Stimulated activated CD8-positive, alpha-beta memory T cell treated with anti-CD3 and anti-CD28 coated beads, Interleukin-4, amount 100 ng/mL, for 1 hour (primary cell): ENCODE measurements around the gene TMEM200B.
"Not testable (repeated sequence)": the region's sequence is repeated elsewhere in the genome, so short reads cannot be mapped to it uniquely, and the experiment has no call there.

Experiments
- DNase-seq, 2 donors: peaks; one replicate each; pipeline ENCODE4 v3.0.0-alpha.2; 2020; ENCODE audit warnings: low read depth in 2 of 2, low spot score in 1 of 2

TMEM200B gene

DNA sequence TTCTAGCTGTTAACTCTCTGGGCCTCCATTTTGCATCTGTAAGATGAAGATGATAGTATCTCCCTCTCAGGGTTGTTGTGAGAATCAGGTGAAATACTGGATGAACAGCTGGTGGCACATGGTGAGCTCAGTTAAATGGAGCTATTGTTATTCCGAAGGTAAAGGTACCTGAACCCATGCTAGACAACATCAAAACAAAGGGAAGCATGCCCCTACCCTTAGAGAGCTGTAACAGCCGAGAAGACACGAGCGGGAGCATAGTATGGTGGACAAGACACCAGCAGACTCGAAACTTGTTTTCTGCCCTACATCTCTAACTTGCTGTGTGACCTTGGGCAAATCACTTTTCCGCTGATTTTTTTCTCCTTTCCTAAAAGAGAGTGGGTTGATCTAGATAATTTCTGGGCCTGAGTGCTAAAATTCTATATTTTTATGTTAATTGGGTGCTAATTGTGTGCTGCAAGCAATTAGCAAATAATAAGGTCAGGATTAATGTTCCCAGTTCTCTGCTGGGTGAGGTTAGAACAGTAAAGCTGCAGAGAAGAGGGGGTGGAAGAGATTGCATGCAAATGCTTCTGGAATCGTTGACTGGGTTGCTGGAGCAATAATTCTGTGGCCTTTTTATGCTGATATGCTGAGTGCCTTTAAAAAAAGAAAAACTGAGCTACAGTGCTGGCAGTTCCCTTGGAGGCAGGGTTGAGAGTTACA lies 10.8 kb downstream of the TMEM200B start:
- DNase-seq = no peak

DNA sequence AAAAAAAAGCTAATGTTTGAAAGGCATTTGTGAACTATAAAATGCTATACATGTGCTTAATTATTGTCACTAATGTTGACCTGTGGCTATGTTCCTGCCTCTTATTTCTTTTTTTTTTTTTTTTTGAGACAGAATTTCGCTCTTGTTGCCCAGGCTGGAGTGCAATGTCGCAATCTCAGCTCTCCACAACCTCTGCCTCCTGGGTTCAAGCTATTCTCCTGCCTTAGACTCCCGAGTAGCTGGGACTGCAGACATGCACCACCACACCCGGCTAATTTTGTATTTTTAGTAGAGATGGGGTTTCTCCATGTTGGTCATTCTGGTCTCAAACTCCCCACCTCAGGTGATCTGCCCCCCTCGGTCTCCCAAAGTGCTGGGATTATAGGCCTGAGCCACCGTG lies 15.7 kb downstream of the TMEM200B start:
- DNase-seq = not testable (repeated sequence)

DNA sequence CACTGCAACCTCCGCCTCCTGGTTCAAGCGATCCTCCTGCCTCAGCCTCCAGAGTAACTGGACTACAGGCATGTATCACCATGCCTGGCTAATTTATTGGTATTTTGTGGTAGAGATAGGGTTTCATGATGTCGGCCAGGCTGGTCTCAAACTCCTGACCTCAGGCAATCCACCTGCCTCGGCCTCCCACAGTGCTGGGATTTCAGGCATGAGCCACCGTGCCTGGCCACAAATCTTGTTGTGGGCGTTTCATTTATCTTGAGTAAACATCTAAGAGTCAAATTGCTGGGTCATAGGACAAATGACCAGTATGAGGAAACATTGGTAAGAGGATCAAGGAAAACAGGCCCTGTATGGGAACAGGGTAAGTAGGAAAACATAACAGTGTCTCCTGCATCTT lies 17.9 kb downstream of the TMEM200B start:
- DNase-seq = no peak

DNA sequence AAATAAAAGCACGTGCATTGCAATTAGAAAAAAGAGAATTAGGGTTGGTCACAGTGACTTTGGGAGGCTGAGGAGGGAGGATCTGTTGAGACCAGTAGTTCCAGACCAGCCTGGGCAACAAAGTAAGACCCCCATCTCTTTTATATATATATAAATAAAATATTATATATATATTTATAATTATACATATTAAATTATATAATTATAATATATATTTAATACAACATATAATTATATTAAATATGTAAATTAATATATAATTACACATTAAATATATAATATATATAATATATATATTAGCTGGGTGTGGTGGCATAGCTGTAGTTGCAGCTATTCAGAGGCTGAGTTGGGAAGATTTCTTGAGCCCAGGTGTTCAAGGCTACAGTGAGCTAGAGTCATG lies 23.2 kb downstream of the TMEM200B start:
- DNase-seq = no peak

DNA sequence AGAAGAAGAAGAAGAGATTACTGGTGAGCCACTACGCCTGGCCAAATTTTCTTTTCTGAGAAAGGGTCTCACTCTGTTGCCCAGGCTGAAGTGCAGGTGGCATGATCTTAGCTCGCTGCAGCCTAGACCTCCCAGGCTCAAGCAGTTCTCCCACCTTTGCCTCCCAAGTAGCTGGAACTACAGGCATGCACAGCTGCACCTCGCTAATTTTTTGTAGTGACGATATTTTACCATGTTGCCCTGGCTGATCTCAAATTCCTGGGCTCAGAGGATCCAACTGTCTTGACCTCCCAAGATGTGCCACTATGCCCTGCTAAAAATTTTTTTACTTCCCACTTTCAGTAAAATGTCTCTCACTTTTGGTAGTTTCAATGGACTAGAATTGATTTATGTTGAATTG lies 24.4 kb downstream of the TMEM200B start:
- DNase-seq = no peak

DNA sequence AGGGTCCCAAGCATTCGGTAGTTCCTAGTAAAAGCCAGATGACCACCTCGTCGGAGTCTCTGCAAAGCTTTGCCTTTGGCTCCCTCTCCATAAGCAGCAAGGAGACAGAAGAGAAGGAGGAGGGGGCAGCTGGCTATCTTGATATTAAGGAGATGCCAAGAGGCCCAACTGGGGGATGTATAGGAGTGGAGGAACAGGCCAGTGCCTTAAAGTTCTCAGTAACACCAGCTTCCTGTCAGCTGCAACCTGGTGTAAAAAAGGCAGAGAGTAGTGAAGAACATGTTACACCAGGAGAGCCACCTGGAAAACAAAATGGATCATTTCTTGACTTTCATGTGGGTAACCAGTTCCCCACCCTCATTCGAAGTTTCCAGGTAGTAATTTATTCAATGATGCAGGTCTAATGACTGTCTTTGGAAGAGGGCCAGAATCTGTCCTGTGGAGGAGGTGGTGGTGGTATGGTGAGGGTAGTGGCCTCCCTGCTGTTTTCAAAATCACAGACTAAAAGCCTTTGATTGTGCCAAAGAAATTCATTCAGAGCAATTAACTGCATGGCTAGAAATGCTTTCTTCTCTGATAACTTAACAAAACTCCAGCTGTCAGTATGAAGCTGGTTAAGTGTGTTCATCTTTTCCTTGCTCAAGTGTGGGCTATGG lies 27.3 kb downstream of the TMEM200B start:
- DNase-seq = no peak

DNA sequence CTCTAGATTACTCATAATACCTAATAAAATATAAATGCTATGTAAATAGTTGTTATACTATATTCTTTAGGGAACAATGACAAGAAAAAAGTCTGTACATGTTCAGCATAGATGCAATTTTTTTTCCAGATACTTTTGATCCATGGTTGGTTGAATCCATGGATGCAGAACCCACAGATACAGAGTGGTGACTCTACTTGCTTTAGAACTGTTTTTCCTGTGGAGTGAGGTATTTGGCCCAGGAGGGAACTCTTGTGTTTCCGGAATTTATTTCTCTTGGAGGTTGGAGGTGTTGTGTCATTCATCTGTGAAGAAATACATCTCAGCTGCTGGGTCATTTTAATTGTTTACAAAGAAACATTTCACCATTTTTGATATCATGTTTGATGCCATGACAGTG lies 28.7 kb downstream of the TMEM200B start:
- no peak for DNase-seq

DNA sequence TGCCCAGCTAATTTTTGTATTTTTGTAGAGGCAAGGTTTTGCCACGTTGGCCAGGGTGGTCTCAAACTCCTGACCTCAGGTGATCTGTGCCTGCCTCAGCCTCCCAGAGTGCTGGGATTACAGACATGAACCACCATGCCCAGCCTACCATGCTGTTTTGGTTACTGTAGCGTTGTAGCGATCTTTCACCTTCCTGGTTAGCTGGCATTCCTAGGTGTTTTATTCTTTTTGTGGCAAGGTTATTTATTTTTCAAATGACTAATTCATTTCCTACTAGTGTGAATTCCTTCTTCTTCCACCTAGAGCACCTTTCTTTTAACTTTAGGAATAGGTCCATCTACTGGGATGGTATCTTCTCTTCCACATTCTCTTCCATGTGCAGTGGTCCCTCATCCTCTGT lies 29.3 kb downstream of the TMEM200B start:
- no peak for DNase-seq

DNA sequence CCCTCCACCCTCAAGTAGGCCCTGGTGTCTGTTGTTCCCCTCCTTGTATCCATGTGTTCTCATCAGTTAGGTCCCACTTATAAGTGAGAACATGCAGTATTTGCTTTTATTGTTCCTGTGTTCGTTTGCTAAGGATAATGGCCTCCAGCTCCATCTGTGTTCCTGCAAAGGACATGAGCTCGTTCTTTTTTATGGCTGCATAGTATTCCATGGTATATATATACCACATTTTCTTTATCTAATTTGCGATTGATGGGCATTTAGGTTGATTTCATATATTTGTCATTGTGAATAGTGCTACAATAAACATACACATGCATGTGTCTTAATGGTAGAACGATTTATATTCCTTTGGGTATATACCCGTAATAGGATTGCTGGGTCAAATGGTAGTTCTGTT lies 31.0 kb downstream of the TMEM200B start:
- not testable (repeated sequence) for DNase-seq

DNA sequence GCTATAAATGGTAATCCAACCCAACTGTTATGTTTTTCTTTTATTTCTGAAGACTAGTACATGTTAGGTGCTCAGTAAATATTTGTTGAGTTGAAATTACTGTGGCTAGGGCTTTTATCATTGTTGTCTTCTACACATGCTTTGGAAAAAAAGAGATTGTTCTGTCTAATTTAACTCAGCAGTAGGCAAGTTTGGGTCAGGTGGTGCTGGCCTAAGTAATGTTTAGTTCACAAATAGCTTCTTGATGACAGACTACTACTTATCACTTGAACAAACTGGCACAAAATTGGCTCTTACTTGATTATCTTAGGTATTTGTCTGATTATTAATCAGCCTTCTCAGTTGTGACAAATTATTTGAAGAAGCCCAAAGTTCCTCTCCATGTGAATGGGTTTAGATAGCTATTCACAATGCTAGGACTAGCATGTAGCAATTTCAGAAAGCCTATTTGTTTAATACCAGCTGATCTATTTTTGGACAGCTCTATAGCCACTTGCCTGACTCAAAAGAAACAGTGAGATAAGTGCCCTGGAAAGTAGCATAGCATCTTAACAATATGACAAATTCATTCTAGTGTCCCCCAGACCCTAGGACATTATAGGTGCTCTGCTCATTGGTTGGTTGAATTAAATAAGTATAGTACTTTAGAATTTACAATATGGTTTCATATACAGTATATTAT lies 32.6 kb downstream of the TMEM200B start:
- DNase-seq = no peak

DNA sequence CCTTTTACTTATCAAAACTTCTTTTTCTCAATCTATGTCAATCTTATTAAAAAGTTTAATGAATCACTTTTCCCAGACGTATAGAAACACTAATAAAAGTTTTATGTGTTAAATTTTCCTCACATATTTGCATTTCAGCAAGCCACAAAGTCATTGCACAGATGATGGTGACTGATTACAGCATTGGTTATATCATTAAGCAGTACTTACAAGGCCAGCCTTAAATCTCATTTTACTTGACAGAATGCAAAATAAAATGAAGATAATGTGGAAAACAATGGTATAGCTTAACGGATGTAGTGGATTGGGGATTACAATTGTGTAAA lies 39.5 kb downstream of the TMEM200B start:
- DNase-seq = no peak

DNA sequence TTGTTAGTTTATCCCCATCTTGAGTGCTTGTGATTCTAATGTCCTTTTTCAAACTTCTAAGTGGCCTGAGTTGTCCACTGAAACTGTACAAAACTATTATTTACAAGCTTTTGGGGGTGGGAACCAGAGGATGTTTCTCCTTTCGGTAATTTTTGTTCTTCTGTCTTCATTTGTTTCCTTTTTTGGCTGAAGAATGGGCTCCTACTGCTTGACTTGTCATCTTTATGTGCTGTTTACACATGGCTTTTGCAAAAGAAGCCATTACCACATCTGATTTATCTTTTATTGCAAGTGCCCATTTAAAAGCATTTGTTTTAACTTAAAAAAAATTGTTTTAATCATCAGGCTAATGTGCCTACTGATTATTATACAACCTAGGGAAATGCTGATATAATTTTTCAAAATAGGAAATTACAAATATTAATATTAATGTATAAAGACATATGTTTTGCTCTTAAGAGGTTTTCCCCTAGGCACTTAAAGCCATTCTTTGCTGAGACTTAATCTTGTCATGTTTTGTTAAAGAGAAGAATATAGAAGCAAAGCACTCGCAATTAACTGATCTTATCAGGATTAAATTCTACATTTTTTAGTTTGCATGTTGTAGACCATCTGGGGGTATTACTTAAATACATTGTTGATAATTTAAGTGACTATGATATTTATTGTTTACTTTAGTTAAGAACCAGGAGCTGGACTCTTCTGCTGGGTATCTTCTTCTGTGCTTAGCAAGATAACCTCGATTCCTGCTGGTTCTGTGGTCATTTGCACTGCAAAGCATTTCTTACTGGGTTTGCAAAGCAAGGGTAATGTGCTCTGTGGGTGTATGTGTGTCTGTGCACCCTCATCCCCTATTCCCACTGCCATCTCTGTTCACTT lies 40.1 kb downstream of the TMEM200B start:
- DNase-seq = no peak

DNA sequence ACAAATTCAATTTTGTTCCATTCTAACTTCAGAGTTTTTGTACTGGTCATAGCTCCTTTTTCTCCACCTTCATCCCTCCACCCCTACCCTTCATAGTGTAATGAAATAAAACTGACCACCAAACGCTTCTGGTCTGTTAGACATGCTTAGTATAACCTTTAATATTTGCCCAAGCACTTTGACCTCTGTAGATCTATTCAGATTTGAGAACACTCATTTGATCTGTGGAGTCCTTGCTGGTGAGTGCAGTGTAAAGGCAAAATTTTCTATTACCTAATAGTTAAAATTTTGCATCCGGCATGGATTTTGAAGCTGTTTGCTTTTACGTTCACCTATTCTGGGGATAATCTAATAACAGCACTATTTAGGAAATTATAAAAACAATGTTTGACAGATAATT lies 41.2 kb downstream of the TMEM200B start:
- DNase-seq = no peak

DNA sequence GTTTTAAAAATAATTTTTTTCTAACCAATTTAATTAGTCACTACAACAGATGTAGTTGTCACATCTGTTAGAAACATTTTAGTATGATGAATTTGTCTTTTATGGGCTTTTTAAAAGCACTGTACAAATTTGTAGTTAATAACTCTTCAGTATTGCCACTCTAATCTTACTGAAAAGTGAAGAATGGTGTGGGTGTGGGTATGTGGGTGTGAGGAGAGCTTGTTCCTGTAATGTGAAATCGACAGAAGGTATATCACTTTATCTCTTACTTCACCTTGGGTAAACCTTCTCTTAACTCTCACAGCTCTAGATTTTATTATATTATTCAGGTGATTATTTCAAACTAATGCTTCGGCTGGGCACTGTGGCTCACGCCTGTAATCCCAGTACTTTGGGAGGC lies 42.5 kb downstream of the TMEM200B start:
- DNase-seq = no peak

DNA sequence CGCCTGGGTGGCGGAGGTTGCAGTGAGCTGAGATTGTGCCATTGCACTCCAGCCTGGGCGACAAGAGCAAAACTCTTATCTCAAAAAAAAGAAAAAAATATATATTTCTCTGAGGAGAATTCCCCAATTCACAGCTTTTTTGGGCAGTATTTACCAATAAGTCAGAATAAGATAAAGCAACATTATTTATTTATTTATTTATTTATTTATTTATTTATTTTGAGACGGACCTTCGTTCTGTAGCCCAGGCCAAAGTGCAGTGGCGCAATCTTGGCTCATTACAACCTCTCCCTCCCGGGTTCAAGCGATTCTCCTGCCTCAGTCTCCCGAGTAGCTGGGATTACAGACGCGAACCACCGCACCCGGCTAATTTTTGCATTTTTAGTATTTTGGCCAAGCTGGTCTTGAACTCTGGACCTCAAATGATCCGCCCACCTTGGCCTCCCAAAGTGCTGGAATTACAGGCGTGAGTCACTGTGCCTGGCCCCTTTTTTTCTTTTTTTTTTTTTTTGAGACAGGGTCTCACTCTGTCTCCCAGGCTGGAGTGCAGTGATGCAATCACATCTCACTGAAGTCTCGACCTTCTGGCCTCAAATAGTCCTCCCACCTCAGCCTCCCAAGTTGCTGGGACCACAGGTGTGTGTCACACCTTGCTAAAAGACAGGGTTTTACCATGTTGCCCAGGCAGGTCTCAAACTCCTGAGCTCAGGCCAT lies 43.6 kb downstream of the TMEM200B start:
- DNase-seq = not testable (repeated sequence)

DNA sequence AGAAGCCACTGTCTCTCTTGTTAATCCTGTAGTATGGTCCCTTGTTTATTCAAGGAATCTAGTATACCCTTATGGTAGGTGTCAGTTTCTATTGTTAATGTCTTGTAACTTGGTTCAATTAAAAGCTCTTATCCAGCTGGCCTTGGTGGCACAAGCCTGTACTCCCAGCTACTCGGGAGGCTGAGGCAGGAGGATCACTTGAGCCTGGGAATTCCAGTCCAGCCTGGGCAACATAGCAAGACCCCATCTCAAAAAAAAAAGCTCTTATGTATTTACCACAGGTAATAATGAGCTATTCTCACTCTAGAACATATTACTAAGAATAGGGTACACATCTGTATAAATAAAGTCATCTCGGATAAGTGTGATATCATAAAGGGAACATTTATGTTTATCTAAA lies 46.5 kb downstream of the TMEM200B start:
- no peak for DNase-seq
